ENCODE results near the gene GARNL3.

GARNL3 gene

GRCh38 chr9:127384016-127384730 lies 119.6 kb downstream of the GARNL3 start:
- TF ChIP-seq POLR2AphosphoS5 (IDR thresholded peaks at IDR 0.05; ENCODE audit: low read depth, low read length) (no peak), SIN3A (IDR thresholded peaks at IDR 0.05; ENCODE audit: borderline replicate concordance, insufficient read depth, low read length) (no peak), FOXP2 (optimal IDR thresholded peaks at IDR 0.05; ENCODE audit: borderline replicate concordance, extremely low read depth, extremely low read length, insufficient read depth) (no peak), TAF1 (IDR thresholded peaks at IDR 0.05; ENCODE audit: borderline replicate concordance, insufficient read depth, low read length) (no peak)
- TF ChIP-seq, protein P1, sequence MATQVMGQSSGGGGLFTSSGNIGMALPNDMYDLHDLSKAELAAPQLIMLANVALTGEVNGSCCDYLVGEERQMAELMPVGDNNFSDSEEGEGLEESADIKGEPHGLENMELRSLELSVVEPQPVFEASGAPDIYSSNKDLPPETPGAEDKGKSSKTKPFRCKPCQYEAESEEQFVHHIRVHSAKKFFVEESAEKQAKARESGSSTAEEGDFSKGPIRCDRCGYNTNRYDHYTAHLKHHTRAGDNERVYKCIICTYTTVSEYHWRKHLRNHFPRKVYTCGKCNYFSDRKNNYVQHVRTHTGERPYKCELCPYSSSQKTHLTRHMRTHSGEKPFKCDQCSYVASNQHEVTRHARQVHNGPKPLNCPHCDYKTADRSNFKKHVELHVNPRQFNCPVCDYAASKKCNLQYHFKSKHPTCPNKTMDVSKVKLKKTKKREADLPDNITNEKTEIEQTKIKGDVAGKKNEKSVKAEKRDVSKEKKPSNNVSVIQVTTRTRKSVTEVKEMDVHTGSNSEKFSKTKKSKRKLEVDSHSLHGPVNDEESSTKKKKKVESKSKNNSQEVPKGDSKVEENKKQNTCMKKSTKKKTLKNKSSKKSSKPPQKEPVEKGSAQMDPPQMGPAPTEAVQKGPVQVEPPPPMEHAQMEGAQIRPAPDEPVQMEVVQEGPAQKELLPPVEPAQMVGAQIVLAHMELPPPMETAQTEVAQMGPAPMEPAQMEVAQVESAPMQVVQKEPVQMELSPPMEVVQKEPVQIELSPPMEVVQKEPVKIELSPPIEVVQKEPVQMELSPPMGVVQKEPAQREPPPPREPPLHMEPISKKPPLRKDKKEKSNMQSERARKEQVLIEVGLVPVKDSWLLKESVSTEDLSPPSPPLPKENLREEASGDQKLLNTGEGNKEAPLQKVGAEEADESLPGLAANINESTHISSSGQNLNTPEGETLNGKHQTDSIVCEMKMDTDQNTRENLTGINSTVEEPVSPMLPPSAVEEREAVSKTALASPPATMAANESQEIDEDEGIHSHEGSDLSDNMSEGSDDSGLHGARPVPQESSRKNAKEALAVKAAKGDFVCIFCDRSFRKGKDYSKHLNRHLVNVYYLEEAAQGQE (IDR thresholded peaks at IDR 0.05; ENCODE audit: insufficient read depth in 1 of 2, low read depth in 2 of 2, low read length in 2 of 2) = no peak

DNA sequence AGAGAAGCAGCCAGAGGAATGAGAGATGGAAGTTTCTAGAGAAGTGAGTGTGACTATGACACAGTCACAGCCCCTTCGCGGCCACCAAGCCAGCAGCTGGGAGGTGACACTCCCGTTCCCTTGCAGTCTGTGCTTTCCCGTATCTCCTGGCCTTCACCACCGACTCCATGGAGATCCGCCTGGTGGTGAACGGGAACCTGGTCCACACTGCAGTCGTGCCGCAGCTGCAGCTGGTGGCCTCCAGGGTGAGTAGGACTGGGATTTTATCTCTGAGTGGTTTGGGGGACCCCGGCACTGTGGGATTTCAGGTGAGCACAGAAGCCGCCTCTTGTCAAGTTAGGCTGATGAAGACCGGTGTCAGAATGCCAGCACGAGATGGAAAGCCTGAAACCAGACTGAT lies 120.3 kb downstream of the GARNL3 start:
- no peak for TF ChIP-seq POLR2AphosphoS5 (IDR thresholded peaks at IDR 0.05; ENCODE audit: low read depth, low read length)
- TF ChIP-seq, protein P1 (IDR thresholded peaks at IDR 0.05; ENCODE audit: insufficient read depth in 1 of 2, low read depth in 2 of 2, low read length in 2 of 2) = no peak

DNA sequence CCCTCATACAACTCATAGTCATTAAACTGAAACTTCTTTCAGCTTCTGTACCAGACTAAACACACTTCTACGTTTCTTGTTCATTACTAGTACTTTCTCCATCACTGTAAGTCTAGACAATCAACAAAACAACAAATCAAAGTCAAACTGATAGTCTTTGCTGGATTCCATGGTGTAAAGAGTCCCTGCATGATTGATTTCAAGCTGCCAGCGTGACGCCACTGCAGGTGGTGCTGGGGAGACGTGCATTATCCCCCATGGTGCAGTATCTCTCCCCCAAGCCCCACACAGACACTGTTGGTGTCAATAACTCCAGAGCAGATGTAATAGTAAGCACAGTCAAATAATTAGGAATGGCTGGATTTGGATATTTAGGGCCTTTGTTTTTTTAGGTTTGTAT lies 121.7 kb downstream of the GARNL3 start:
- TF ChIP-seq, protein P1 (IDR thresholded peaks at IDR 0.05; ENCODE audit: insufficient read depth in 1 of 2, low read depth in 2 of 2, low read length in 2 of 2) = no peak
- TF ChIP-seq POLR2AphosphoS5 (IDR thresholded peaks at IDR 0.05; ENCODE audit: low read depth, low read length) = no peak
- no peak for TF ChIP-seq TAF1 (IDR thresholded peaks at IDR 0.05; ENCODE audit: borderline replicate concordance, insufficient read depth, low read length)
- TF ChIP-seq FOXP2 (optimal IDR thresholded peaks at IDR 0.05; ENCODE audit: borderline replicate concordance, extremely low read depth, extremely low read length, insufficient read depth) = no peak
- no peak for TF ChIP-seq SIN3A (IDR thresholded peaks at IDR 0.05; ENCODE audit: borderline replicate concordance, insufficient read depth, low read length)

DNA sequence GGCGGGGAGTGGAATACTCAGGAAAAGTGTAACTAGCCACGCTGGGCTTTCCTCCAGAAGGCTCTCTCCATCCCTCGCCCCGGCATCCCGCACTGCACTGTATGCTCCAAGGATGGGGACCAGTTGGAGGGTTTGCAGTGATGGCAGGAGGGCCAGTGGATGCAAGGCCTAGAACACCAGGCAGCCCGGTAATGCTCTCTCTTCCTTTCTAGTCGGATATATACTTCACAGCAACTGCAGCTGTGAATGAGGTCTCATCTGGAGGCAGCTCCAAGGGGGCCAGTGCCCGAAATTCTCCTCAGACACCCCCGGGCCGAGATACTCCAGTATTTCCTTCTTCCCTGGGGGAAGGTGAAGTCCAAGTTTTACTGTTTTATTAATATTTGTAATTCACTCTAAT lies 122.4 kb downstream of the GARNL3 start:
- TF ChIP-seq TAF1 (IDR thresholded peaks at IDR 0.05; ENCODE audit: borderline replicate concordance, insufficient read depth, low read length) (no peak), SIN3A (IDR thresholded peaks at IDR 0.05; ENCODE audit: borderline replicate concordance, insufficient read depth, low read length) (no peak), FOXP2 (optimal IDR thresholded peaks at IDR 0.05; ENCODE audit: borderline replicate concordance, extremely low read depth, extremely low read length, insufficient read depth) (no peak), POLR2AphosphoS5 (IDR thresholded peaks at IDR 0.05; ENCODE audit: low read depth, low read length) (no peak)
- TF ChIP-seq, protein P1 (IDR thresholded peaks at IDR 0.05; ENCODE audit: insufficient read depth in 1 of 2, low read depth in 2 of 2, low read length in 2 of 2) = no peak

Data from PFSK-1 (cell line).